Lower leg skin (tissue), 3 donors: ENCODE data around the gene MKLN1.

Source experiments
- POLR2A ChIP-seq, 2 donors: fragments of 450-650 bp; IDR thresholded peaks; one replicate each; pipeline ENCODE4 v1.6.1; 2016 to 2017; ENCODE audit warnings: antibody characterized with exemption in 2 of 2, mild to moderate bottlenecking in 1 of 2, moderate library complexity in 1 of 2
- TF ChIP-seq, protein P1 (sequence below), 3 donors: fragments of 450-650 bp; IDR thresholded peaks; one replicate each; pipeline ENCODE4 v1.5.1; 2016; ENCODE audit warnings: antibody characterized with exemption in 3 of 3, mild to moderate bottlenecking in 3 of 3, moderate library complexity in 2 of 3

DNA sequence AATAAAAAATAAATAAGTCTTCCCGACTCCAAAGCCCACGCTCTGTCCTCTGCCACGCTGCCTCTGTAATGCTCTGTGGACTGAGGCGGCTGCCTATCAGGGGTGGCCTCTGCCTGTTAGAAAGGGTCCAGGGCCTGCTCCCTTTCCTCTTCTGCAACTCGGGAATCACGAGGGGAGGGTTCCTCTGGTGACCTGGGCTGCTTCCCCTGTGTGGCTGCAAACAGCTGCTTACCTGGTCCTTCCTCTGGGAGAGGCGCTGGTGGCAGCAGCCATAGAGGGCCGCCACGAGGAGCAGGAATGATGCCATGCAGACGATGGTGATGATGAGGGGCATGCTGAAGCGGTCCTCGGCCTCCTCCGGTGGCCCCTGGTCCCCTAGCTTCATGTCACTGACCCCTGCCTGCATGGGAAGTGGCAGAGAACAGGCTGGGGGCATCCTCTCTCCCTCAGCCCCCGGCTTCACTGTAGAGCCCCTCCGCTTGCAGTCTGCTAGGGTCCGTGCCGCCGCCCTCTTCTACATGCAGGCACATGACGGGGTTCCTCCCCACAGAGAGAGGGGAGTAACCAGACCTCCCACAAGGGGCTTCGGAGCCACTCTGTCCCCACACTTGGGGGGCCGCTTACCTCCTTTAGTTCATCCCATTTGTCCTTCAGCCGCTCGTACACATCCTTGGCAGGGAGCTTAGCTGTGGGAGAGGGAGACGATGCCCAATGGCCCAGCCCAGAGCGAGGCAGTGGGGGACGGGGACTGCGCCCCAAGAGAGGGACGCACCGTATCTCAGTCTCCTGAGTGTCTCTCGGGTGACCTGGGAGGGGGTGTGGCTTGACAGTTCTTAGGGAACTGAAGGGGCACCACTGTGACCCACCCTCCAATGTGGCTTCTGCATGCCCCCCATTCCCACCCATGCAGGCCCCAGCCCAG is 178.2 kb downstream of the MKLN1 start:
- TF ChIP-seq, protein P1, sequence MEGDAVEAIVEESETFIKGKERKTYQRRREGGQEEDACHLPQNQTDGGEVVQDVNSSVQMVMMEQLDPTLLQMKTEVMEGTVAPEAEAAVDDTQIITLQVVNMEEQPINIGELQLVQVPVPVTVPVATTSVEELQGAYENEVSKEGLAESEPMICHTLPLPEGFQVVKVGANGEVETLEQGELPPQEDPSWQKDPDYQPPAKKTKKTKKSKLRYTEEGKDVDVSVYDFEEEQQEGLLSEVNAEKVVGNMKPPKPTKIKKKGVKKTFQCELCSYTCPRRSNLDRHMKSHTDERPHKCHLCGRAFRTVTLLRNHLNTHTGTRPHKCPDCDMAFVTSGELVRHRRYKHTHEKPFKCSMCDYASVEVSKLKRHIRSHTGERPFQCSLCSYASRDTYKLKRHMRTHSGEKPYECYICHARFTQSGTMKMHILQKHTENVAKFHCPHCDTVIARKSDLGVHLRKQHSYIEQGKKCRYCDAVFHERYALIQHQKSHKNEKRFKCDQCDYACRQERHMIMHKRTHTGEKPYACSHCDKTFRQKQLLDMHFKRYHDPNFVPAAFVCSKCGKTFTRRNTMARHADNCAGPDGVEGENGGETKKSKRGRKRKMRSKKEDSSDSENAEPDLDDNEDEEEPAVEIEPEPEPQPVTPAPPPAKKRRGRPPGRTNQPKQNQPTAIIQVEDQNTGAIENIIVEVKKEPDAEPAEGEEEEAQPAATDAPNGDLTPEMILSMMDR (IDR thresholded peaks at IDR 0.05), result no peak
- TF ChIP-seq POLR2A (IDR thresholded peaks at IDR 0.05), result no peak
